ENCODE results near the gene PEX5. TPM values are rescaled to one million over a fixed set of nuclear protein-coding genes. Genes with fewer than 3 reads are reported as not detected.
"Not testable (repeated sequence)": the region's sequence is repeated elsewhere in the genome, so short reads cannot be mapped to it uniquely, and the experiment has no call there.

The PEX5 gene
- total and polyA plus RNA-seq, 4 donors: 19.8 to 59.8 (median 43.4) TPM

DNA sequence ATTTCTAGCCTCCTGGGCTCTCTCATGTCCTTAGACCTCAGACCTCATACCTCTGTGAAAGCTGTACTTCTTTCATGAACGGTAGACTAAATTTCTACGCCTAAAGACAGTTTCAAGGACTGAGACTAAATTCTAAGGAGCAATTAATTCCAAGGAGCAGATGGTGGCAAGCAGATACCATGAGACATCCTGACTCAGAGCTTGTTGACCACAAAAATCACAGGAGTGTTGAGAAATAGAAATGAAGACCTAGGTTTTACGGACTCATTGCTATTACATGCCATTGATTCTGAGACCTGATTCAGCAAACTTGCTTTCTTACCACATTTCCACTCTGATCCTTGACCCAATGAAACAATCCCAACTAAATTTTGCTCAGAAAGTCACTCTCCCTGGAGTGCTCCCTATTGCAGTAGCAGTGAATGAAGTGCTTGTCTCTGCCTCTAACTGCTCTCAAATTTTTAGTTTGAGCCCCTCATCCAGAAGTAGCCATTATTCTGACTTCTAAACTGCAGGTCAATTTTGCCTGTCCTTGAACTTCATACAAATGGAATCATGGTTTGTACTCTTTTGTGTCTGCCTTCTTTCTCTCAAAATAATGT is 52.0 kb downstream of the PEX5 start:
- Histone ChIP-seq H3K9ac (ENCODE audit: insufficient read depth in 1 of 2, low read length in 2 of 2) (no peak overlapping the region), H3K27ac (ENCODE audit: low read depth in 1 of 2, low read length in 1 of 2) (no peak overlapping the region), H3K9me3 (ENCODE audit: control insufficient read depth in 4 of 4, insufficient read depth in 3 of 4, low read length in 3 of 4) (peaks cover 0 to 3% (median 0%) of the 10 kb centered on the region in 4 donors), H3K4me1 (ENCODE audit: control insufficient read depth in 5 of 5, insufficient read depth in 5 of 5, low read length in 5 of 5) (no peaks in the 10 kb centered on the region), H3K27me3 (ENCODE audit: control insufficient read depth in 3 of 3, insufficient read depth in 3 of 3, low read length in 2 of 3) (no peaks in the 10 kb centered on the region), H3K36me3 (ENCODE audit: control insufficient read depth in 4 of 4, insufficient read depth in 4 of 4, low read length in 4 of 4) (no peaks in the 10 kb centered on the region), H3K4me3 (no peak overlapping the region)
- no peak for ATAC-seq (ENCODE audit: insufficient read depth, low FRiP score)
- WGBS, 2 donors: 61 to 78% methylated on average over 3 of the region's 3 CpGs
- TF ChIP-seq, protein P1, sequence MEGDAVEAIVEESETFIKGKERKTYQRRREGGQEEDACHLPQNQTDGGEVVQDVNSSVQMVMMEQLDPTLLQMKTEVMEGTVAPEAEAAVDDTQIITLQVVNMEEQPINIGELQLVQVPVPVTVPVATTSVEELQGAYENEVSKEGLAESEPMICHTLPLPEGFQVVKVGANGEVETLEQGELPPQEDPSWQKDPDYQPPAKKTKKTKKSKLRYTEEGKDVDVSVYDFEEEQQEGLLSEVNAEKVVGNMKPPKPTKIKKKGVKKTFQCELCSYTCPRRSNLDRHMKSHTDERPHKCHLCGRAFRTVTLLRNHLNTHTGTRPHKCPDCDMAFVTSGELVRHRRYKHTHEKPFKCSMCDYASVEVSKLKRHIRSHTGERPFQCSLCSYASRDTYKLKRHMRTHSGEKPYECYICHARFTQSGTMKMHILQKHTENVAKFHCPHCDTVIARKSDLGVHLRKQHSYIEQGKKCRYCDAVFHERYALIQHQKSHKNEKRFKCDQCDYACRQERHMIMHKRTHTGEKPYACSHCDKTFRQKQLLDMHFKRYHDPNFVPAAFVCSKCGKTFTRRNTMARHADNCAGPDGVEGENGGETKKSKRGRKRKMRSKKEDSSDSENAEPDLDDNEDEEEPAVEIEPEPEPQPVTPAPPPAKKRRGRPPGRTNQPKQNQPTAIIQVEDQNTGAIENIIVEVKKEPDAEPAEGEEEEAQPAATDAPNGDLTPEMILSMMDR (IDR thresholded peaks at IDR 0.05; ENCODE audit: control extremely low read depth, extremely low read depth): no peak
- DNase-seq: no peak

DNA sequence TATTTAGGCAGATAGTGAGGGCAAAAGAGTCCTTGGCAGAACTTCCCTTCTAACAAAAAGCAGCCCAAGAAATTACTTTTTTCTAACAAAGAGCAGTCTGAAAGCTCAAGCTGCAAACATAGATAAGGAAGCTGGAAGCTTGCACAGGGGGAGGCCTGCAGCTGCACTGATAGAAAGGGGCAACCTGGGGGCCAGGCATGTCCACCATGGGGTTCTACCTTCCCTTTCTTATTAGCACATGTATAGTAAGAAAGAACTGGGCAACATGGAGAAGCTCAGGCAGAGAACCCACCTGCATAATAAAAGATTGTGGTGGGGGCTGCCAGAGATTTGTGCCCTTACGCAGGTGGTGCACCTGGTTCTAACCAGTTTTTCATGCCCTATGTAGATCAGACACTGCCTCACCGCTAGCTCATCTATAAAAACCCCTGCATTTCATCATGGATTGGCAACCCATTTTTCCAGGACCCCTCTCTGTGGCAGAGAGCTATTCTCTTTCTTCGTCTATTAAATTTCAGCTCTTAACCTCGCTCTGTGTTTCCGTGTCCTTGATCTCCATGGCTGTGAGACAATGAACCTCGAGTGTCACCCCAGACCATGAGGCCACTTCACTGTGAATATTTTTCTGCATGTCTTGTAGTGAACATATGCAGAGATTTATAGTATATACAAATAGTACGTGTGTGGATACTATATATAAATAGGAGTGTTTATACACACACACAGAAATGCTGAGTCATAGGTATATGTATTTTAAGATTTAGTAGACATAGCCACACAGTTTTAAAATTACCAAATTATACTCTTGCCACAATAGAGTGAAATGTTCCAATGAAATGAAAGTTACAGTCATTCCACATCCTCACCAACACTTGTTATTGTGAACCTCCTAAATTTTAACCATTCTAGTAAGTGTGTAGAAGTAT is 53.0 kb downstream of the PEX5 start:
- Histone ChIP-seq H3K9ac (ENCODE audit: insufficient read depth in 1 of 2, low read length in 2 of 2) (no peak overlapping the region), H3K9me3 (ENCODE audit: control insufficient read depth in 4 of 4, insufficient read depth in 3 of 4, low read length in 3 of 4) (peaks cover 0 to 3% (median 0%) of the 10 kb centered on the region in 4 donors), H3K4me3 (no peak overlapping the region), H3K36me3 (ENCODE audit: control insufficient read depth in 4 of 4, insufficient read depth in 4 of 4, low read length in 4 of 4) (no peaks in the 10 kb centered on the region), H3K4me1 (ENCODE audit: control insufficient read depth in 5 of 5, insufficient read depth in 5 of 5, low read length in 5 of 5) (no peaks in the 10 kb centered on the region), H3K27ac (ENCODE audit: low read depth in 1 of 2, low read length in 1 of 2) (no peak overlapping the region), H3K27me3 (ENCODE audit: control insufficient read depth in 3 of 3, insufficient read depth in 3 of 3, low read length in 2 of 3) (no peaks in the 10 kb centered on the region)
- 79 to 87% methylated on average over 7 of the region's 7 CpGs for WGBS, 2 donors
- no peak for DNase-seq
- TF ChIP-seq, protein P1 (IDR thresholded peaks at IDR 0.05; ENCODE audit: control extremely low read depth, extremely low read depth): no peak
- ATAC-seq (ENCODE audit: insufficient read depth, low FRiP score): no peak

- H3K36me3 ChIP-seq (ENCODE audit: control insufficient read depth in 4 of 4, insufficient read depth in 4 of 4, low read length in 4 of 4); H3K27ac ChIP-seq (ENCODE audit: low read depth in 1 of 2, low read length in 1 of 2); ATAC-seq (ENCODE audit: insufficient read depth, low FRiP score); H3K27me3 ChIP-seq (ENCODE audit: control insufficient read depth in 3 of 3, insufficient read depth in 3 of 3, low read length in 2 of 3); DNase-seq; H3K9me3 ChIP-seq (ENCODE audit: control insufficient read depth in 4 of 4, insufficient read depth in 3 of 4, low read length in 3 of 4); H3K4me3 ChIP-seq; H3K9ac ChIP-seq (ENCODE audit: insufficient read depth in 1 of 2, low read length in 2 of 2); H3K4me1 ChIP-seq (ENCODE audit: control insufficient read depth in 5 of 5, insufficient read depth in 5 of 5, low read length in 5 of 5): not testable (repeated sequence)
- 90 to 98% methylated on average over 17 to 20 of the region's 22 CpGs for WGBS, 2 donors
Measured at GRCh38 chr12:7251328-7251996, 62.0 kb downstream of the PEX5 start.

DNA sequence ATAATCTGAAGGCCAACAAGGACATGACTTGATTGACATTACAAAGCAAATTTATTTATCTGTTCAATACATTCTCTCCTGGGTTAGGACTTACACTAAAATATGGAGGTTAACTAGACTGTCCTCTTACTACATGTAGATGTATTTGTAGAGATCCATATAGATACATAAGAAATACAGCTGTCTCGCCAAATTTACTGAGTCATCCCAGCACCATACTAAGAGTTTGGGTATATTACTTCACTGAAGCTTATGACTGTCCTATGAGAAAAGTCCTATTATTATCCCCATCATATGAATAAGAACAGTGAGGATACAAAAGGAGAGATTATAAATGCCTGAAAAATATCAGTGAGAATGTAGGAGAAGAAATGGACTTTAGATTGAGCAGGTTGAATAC is 69.6 kb downstream of the PEX5 start:
- DNase-seq (no peak), ATAC-seq (ENCODE audit: insufficient read depth, low FRiP score) (no peak)
- WGBS, 2 donors: 93 to 94% methylated on average over 1 of the region's 1 CpG
- TF ChIP-seq, protein P1 (IDR thresholded peaks at IDR 0.05; ENCODE audit: control extremely low read depth, extremely low read depth): no peak
- Histone ChIP-seq H3K9me3 (ENCODE audit: control insufficient read depth in 4 of 4, insufficient read depth in 3 of 4, low read length in 3 of 4) (peaks cover 0 to 2% (median 0%) of the 10 kb centered on the region in 4 donors), H3K27ac (ENCODE audit: low read depth in 1 of 2, low read length in 1 of 2) (no peak overlapping the region), H3K27me3 (ENCODE audit: control insufficient read depth in 3 of 3, insufficient read depth in 3 of 3, low read length in 2 of 3) (no peaks in the 10 kb centered on the region), H3K4me3 (no peak overlapping the region), H3K9ac (ENCODE audit: insufficient read depth in 1 of 2, low read length in 2 of 2) (no peak overlapping the region), H3K4me1 (ENCODE audit: control insufficient read depth in 5 of 5, insufficient read depth in 5 of 5, low read length in 5 of 5) (no peaks in the 10 kb centered on the region), H3K36me3 (ENCODE audit: control insufficient read depth in 4 of 4, insufficient read depth in 4 of 4, low read length in 4 of 4) (no peaks in the 10 kb centered on the region)

Measured in lung (tissue), 12 donors.